Neuronal stem cell (in vitro differentiated cells): ENCODE results near the gene CD99.

Source experiments
- DNase-seq: peaks from one replicate; pipeline ENCODE4 v3.0.0-alpha.2; 2013; ENCODE audit warnings: low spot score
- H2AFZ ChIP-seq: one replicate; pipeline ENCODE4 v1.6.1; 2013; ENCODE audit warnings: mild to moderate bottlenecking, low read length, inconsistent platforms
- H2AK5ac ChIP-seq: 2 replicates; pipeline ENCODE4 v1.6.1; 2013; ENCODE audit warnings: low read depth, mild to moderate bottlenecking, inconsistent platforms, low read length, moderate library complexity, mixed read lengths
- H2BK120ac ChIP-seq: 2 replicates; pipeline ENCODE4 v1.6.1; 2013; ENCODE audit warnings: low read depth, mild to moderate bottlenecking, inconsistent platforms, low read length, moderate library complexity, mixed read lengths
- H2BK12ac ChIP-seq: one replicate; pipeline ENCODE4 v1.6.1; 2013; ENCODE audit warnings: low read length, inconsistent platforms
- H2BK15ac ChIP-seq: 2 replicates; pipeline ENCODE4 v1.6.1; 2013; ENCODE audit warnings: mild to moderate bottlenecking, low read length, inconsistent platforms, mixed read lengths
- H2BK5ac ChIP-seq: one replicate; pipeline ENCODE4 v1.6.1; 2013; ENCODE audit warnings: inconsistent platforms, mild to moderate bottlenecking, low read length, moderate library complexity
- H3K14ac ChIP-seq: one replicate; pipeline ENCODE4 v1.6.1; 2013; ENCODE audit warnings: low read length, inconsistent platforms
- H3K18ac ChIP-seq: 2 replicates; pipeline ENCODE4 v1.6.1; 2013; ENCODE audit warnings: low read length, inconsistent platforms
- H3K23ac ChIP-seq: 2 replicates; pipeline ENCODE4 v1.6.1; 2013; ENCODE audit warnings: low read depth, mild to moderate bottlenecking, mixed read lengths, low read length, inconsistent platforms; ENCODE audit not compliant: poor library complexity
- H3K27ac ChIP-seq: replicated peaks from 3 replicates; pipeline ENCODE4 v1.5.1; 2013; ENCODE audit warnings: low read length, inconsistent platforms
- H3K27me3 ChIP-seq, 3 experiments: 2 replicates each; pipeline ENCODE4 v1.6.1; 2013; ENCODE audit warnings: low read length in 3 of 3, mild to moderate bottlenecking in 2 of 3, inconsistent platforms in 1 of 3, low read depth in 1 of 3, mixed read lengths in 1 of 3, moderate library complexity in 1 of 3; ENCODE audit not compliant: control insufficient read depth in 3 of 3, insufficient read depth in 3 of 3
- H3K36me3 ChIP-seq, 2 donors: replicated peaks in 1 of 2; 2 replicates each; pipeline ENCODE4 v1.6.1; 2013; ENCODE audit warnings: low read length in 2 of 2; ENCODE audit not compliant: control insufficient read depth in 2 of 2, insufficient read depth in 2 of 2
- H3K4ac ChIP-seq: 2 replicates; pipeline ENCODE4 v1.6.1; 2013; ENCODE audit warnings: inconsistent platforms, mild to moderate bottlenecking, low read length, moderate library complexity
- H3K4me1 ChIP-seq, 2 donors: 1 replicate in 1 of 2; 2 replicates in 1 of 2; pipeline ENCODE4 v1.6.1; 2013; ENCODE audit warnings: low read length in 2 of 2, low read depth in 1 of 2; ENCODE audit not compliant: control insufficient read depth in 2 of 2, insufficient read depth in 1 of 2
- H3K4me2 ChIP-seq: one replicate; pipeline ENCODE4 v1.6.1; 2013; ENCODE audit warnings: mild to moderate bottlenecking, low read length, inconsistent platforms; ENCODE audit not compliant: insufficient read depth, poor library complexity, severe bottlenecking
- H3K4me3 ChIP-seq, 2 donors: 2 replicates each; pipeline ENCODE4 v1.5.1; 2013; ENCODE audit warnings: low read length in 2 of 2, mild to moderate bottlenecking in 2 of 2, inconsistent platforms in 1 of 2, moderate library complexity in 1 of 2
- H3K79me1 ChIP-seq: one replicate; pipeline ENCODE4 v1.6.1; 2013; ENCODE audit warnings: low read depth, mild to moderate bottlenecking, inconsistent platforms, low read length, moderate library complexity
- H3K9ac ChIP-seq: one replicate; pipeline ENCODE4 v1.6.1; 2013; ENCODE audit warnings: mild to moderate bottlenecking, low read depth, low read length, inconsistent platforms; ENCODE audit not compliant: poor library complexity
- H3K9me3 ChIP-seq, 2 donors: replicated peaks in 1 of 2; 2 replicates each; pipeline versions ENCODE3 to v1.6.1; 2013; ENCODE audit warnings: low read length in 2 of 2, mild to moderate bottlenecking in 2 of 2, inconsistent platforms in 1 of 2, low read depth in 1 of 2, mixed read lengths in 1 of 2, moderate library complexity in 1 of 2; ENCODE audit not compliant: control insufficient read depth in 2 of 2, insufficient read depth in 1 of 2
- H4K8ac ChIP-seq: one replicate; pipeline ENCODE4 v1.6.1; 2013; ENCODE audit warnings: low read depth, mild to moderate bottlenecking, inconsistent platforms, low read length, moderate library complexity
- H4K91ac ChIP-seq: one replicate; pipeline ENCODE4 v1.6.1; 2013; ENCODE audit warnings: low read length, low read depth, mild to moderate bottlenecking, inconsistent platforms; ENCODE audit not compliant: poor library complexity
- WGBS, 2 donors: extraction: QIAGEN DNeasy Blood & Tissue Kit; methylation state at CpG; one replicate each; pipeline ENCODE4 v1.1.7; 2013; ENCODE audit warnings: missing lambda C conversion rate in 2 of 2, mixed read lengths in 1 of 2; ENCODE audit not compliant: insufficient read length in 2 of 2, insufficient replicate concordance in 1 of 2; ENCODE audit errors: extremely low coverage in 2 of 2; 5-methylcytosine and 5-hydroxymethylcytosine counted together

The CD99 gene

DNA sequence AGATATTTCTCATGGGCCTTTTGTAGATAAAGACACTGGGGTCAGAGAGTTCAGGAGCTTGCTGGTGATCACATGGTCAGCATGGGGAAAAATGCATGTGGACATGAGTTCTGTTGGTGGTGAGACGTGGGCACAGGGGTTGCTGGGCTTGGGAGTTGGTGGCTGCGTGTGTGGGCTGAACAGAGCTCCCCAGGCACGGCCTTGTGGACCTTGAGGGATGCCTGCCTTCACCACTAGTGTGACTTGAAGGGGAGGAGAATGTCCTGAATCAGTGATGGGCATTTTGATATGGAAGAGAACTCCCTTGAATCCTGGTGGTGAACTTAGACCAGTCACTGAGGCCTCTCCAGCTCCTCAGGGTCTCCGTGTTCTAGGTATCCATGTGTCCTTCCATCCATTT is 8.9 kb downstream of the CD99 start:
- peaks cover 5 to 18% of the 10 kb centered on the region in 2 donors for H3K4me1 ChIP-seq
- H3K4ac ChIP-seq = no peak overlapping the region
- H3K27me3 ChIP-seq = no peaks in the 10 kb centered on the region
- no peak overlapping the region for H2AK5ac ChIP-seq
- no peak for DNase-seq
- H2BK5ac ChIP-seq = no peak overlapping the region
- H3K18ac ChIP-seq = no peak overlapping the region
- H2AFZ ChIP-seq = no peak overlapping the region
- peaks cover 9% of the 10 kb centered on the region for H3K79me1 ChIP-seq
- H3K14ac ChIP-seq = no peak overlapping the region
- H3K4me2 ChIP-seq = no peak overlapping the region
- H4K91ac ChIP-seq = no peak overlapping the region
- no peak overlapping the region for H2BK120ac ChIP-seq
- H3K27ac ChIP-seq = no peak overlapping the region
- no peak overlapping the region for H3K9ac ChIP-seq
- WGBS, 2 donors = no CpG with 5 or more reads among the region's 4 CpGs
- H4K8ac ChIP-seq = no peak overlapping the region
- no peak overlapping the region for H3K23ac ChIP-seq
- peaks cover 5 to 24% of the 10 kb centered on the region in 2 donors for H3K36me3 ChIP-seq
- no peak overlapping the region for H3K4me3 ChIP-seq
- no peak overlapping the region for H2BK15ac ChIP-seq
- no peak overlapping the region for H2BK12ac ChIP-seq
- H3K9me3 ChIP-seq = peaks cover 0 to 1% of the 10 kb centered on the region in 2 donors

DNA sequence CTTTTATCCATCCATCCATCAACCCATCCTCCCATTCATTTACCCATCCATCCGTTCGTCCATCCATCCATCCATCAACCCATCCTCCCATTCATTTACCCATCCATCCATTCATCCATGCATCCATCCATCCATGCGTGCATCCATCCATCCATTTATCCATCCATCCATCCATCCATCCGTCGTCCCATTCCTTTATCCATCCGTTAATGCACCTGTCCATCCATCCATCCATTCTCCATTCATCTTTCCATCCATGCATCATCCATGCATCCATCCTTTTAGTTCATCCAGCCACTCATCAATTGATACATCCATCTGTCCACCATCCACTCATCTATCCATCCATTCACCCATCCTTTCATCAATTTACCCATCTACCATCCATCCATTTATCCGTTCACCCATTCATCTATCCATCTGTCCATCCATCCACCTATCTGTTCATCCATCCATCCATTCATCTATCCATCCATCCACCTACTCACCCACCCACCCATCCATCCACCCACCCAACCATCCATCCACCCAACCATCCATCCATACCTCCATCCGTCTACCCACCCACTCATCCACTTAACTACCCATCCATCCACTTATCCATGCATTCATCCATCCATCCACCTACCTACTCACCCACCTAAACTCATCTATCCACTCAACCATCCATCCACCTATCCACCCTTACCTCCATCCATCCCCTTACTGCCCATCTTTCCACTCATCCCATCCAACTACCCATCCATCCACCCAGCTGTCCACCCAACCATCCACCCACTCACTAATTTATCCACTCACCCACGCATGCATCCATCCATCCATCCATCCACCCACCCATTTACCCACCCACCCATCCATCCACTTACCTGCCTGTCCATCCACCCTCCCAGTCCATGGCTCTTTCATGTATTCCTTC is 9.6 kb downstream of the CD99 start:
- H3K9me3 ChIP-seq = peaks cover 0 to 1% of the 10 kb centered on the region in 2 donors
- no peak overlapping the region for H3K4me3 ChIP-seq
- no peak overlapping the region for H2BK120ac ChIP-seq
- H3K27ac ChIP-seq = no peak overlapping the region
- peaks cover 7 to 21% of the 10 kb centered on the region in 2 donors for H3K4me1 ChIP-seq
- H2AFZ ChIP-seq = no peak overlapping the region
- H2BK12ac ChIP-seq = no peak overlapping the region
- H3K23ac ChIP-seq = no peak overlapping the region
- H3K9ac ChIP-seq = no peak overlapping the region
- 99 to 100% methylated on average over 2 to 7 of the region's 9 CpGs for WGBS, 2 donors
- no peak overlapping the region for H3K18ac ChIP-seq
- no peak overlapping the region for H2BK15ac ChIP-seq
- peaks cover 5 to 24% of the 10 kb centered on the region in 2 donors for H3K36me3 ChIP-seq
- no peak overlapping the region for H3K14ac ChIP-seq
- no peak overlapping the region for H3K4ac ChIP-seq
- H2BK5ac ChIP-seq = no peak overlapping the region
- H4K8ac ChIP-seq = no peak overlapping the region
- H4K91ac ChIP-seq = no peak overlapping the region
- H3K79me1 ChIP-seq = peaks cover 9% of the 10 kb centered on the region
- H3K4me2 ChIP-seq = no peak overlapping the region
- no peaks in the 10 kb centered on the region for H3K27me3 ChIP-seq
- H2AK5ac ChIP-seq = no peak overlapping the region
- DNase-seq = no peak

GRCh38 chrX:2701600-2701999 is 10.5 kb downstream of the CD99 start:
- no peak overlapping the region for H3K27ac ChIP-seq
- no peak overlapping the region for H3K9ac ChIP-seq
- H2AK5ac ChIP-seq = no peak overlapping the region
- no peak for DNase-seq
- no peak overlapping the region for H2BK5ac ChIP-seq
- no CpG with 5 or more reads among the region's 6 CpGs for WGBS, 2 donors
- no peak overlapping the region for H3K4me2 ChIP-seq
- peaks cover 7 to 23% of the 10 kb centered on the region in 2 donors for H3K36me3 ChIP-seq
- peaks cover 9% of the 10 kb centered on the region for H3K79me1 ChIP-seq
- no peak overlapping the region for H2BK12ac ChIP-seq
- H4K8ac ChIP-seq = no peak overlapping the region
- no peaks in the 10 kb centered on the region for H3K27me3 ChIP-seq
- H2AFZ ChIP-seq = no peak overlapping the region
- peaks cover 0 to 1% of the 10 kb centered on the region in 2 donors for H3K9me3 ChIP-seq
- no peak overlapping the region for H2BK120ac ChIP-seq
- H3K4me3 ChIP-seq = peak overlapping the region in 1 of 2 donors; percentile 9
- no peak overlapping the region for H3K23ac ChIP-seq
- peak overlapping the region; percentile 12 for H3K14ac ChIP-seq
- H3K18ac ChIP-seq = no peak overlapping the region
- no peak overlapping the region for H3K4ac ChIP-seq
- H4K91ac ChIP-seq = no peak overlapping the region
- no peak overlapping the region for H2BK15ac ChIP-seq
- peaks cover 9 to 27% of the 10 kb centered on the region in 2 donors for H3K4me1 ChIP-seq

GRCh38 chrX:2703991-2704369 is 12.9 kb downstream of the CD99 start:
- DNase-seq = no peak
- H2AFZ ChIP-seq = no peak overlapping the region
- peaks cover 0 to 2% of the 10 kb centered on the region in 2 donors for H3K9me3 ChIP-seq
- H3K27ac ChIP-seq = no peak overlapping the region
- H2BK15ac ChIP-seq = no peak overlapping the region
- H2BK5ac ChIP-seq = no peak overlapping the region
- no peak overlapping the region for H4K91ac ChIP-seq
- H3K14ac ChIP-seq = no peak overlapping the region
- no peaks in the 10 kb centered on the region for H3K27me3 ChIP-seq
- peak overlapping the region; percentile 20 for H3K18ac ChIP-seq
- H2BK12ac ChIP-seq = no peak overlapping the region
- no peak overlapping the region for H3K4ac ChIP-seq
- no peak overlapping the region for H4K8ac ChIP-seq
- no peak overlapping the region for H3K4me2 ChIP-seq
- H3K4me1 ChIP-seq = peaks cover 23 to 47% of the 10 kb centered on the region in 2 donors
- no peak overlapping the region for H3K9ac ChIP-seq
- peaks cover 6% of the 10 kb centered on the region for H3K79me1 ChIP-seq
- WGBS, 2 donors = no CpG with 5 or more reads among the region's 14 CpGs
- H3K23ac ChIP-seq = no peak overlapping the region
- no peak overlapping the region for H3K4me3 ChIP-seq
- H3K36me3 ChIP-seq = peaks cover 7% of the 10 kb centered on the region in 2 donors
- H2AK5ac ChIP-seq = no peak overlapping the region
- H2BK120ac ChIP-seq = no peak overlapping the region
